MG63 (cell line): Measurements from ENCODE around the gene SMIM35. TPM values are rescaled to one million over a fixed set of nuclear protein-coding genes. Genes with fewer than 3 reads are reported as not detected.

Experiments used
- DNase-seq: peaks from one replicate; pipeline ENCODE4 v3.0.0-alpha.2; 2020
- H3K27me3 ChIP-seq: fragments of 250-450 bp; sonication (Bioruptor Pico); 2 replicates; pipeline ENCODE4 v1.5.1; 2020; ENCODE audit warnings: mild to moderate bottlenecking, moderate library complexity
- H3K36me3 ChIP-seq: fragments of 250-450 bp; sonication (Bioruptor Pico); 2 replicates; pipeline ENCODE4 v1.5.1; 2020; ENCODE audit warnings: mild to moderate bottlenecking, moderate library complexity
- H3K4me3 ChIP-seq: fragments of 250-450 bp; sonication (Bioruptor Pico); 2 replicates; pipeline ENCODE4 v1.5.1; 2020; ENCODE audit warnings: mild to moderate bottlenecking, moderate library complexity
- H3K9me3 ChIP-seq: fragments of 250-450 bp; sonication (Bioruptor Pico); 2 replicates; pipeline ENCODE4 v1.5.1; 2020; ENCODE audit warnings: mild to moderate bottlenecking, moderate library complexity
- total RNA-seq: library from RNA; depleted of rRNA; stranded (reverse); fragments of >200 nt; shearing (Covaris generic); gene quantifications from 2 replicates; pipeline ENCODE4 v1.2.3, GENCODE V29; 2014; ENCODE audit warnings: low replicate concordance; rRNA removed

Gene SMIM35
- not detected in 2 replicates for total RNA-seq

- Histone ChIP-seq H3K4me3 (no peak within 1 kb of the TSS), H3K9me3 (no peaks in the 10 kb centered on the region), H3K36me3 (no peaks in the 10 kb centered on the region), H3K27me3 (no peaks in the 10 kb centered on the region)
- DNase-seq = no peak
These were observed at the start of gene SMIM35 for GRCh38 chr11:118086913-118087768. Gene SMIM35 (minus strand): TSS chr11:118086963. CDS start chr11:118086757, 206 bp downstream.

GRCh38 chr11:118136341-118136740 is 49.6 kb upstream of the SMIM35 start:
- DNase-seq = no peak
- Histone ChIP-seq H3K4me3 (no peak overlapping the region), H3K36me3 (no peaks in the 10 kb centered on the region), H3K27me3 (no peaks in the 10 kb centered on the region), H3K9me3 (no peaks in the 10 kb centered on the region)

GRCh38 chr11:118135796-118136165 is 49.0 kb upstream of the SMIM35 start:
- H3K9me3 ChIP-seq = no peaks in the 10 kb centered on the region
- no peaks in the 10 kb centered on the region for H3K36me3 ChIP-seq
- DNase-seq = no peak
- H3K4me3 ChIP-seq = no peak overlapping the region
- no peaks in the 10 kb centered on the region for H3K27me3 ChIP-seq

GRCh38 chr11:118135051-118135795 is 48.5 kb upstream of the SMIM35 start:
- no peak overlapping the region for H3K4me3 ChIP-seq
- H3K9me3 ChIP-seq = no peaks in the 10 kb centered on the region
- H3K36me3 ChIP-seq = no peaks in the 10 kb centered on the region
- DNase-seq = no peak
- no peaks in the 10 kb centered on the region for H3K27me3 ChIP-seq

- no peak for DNase-seq
- Histone ChIP-seq H3K4me3 (no peak overlapping the region), H3K9me3 (no peaks in the 10 kb centered on the region), H3K36me3 (no peaks in the 10 kb centered on the region), H3K27me3 (no peaks in the 10 kb centered on the region)
These were observed 47.1 kb upstream of the SMIM35 start for GRCh38 chr11:118133816-118134215.

- DNase-seq = no peak
- Histone ChIP-seq H3K4me3 (no peak overlapping the region), H3K9me3 (no peaks in the 10 kb centered on the region), H3K27me3 (no peaks in the 10 kb centered on the region), H3K36me3 (no peaks in the 10 kb centered on the region)
These were observed 45.8 kb upstream of the SMIM35 start for GRCh38 chr11:118132385-118133151.

- Histone ChIP-seq H3K4me3 (no peak overlapping the region), H3K27me3 (no peaks in the 10 kb centered on the region), H3K9me3 (no peaks in the 10 kb centered on the region), H3K36me3 (no peaks in the 10 kb centered on the region)
- peak; percentile 33 for DNase-seq
These were observed 42.9 kb upstream of the SMIM35 start for GRCh38 chr11:118129471-118130172.

GRCh38 chr11:118128721-118129470 is 42.1 kb upstream of the SMIM35 start:
- Histone ChIP-seq H3K27me3 (no peaks in the 10 kb centered on the region), H3K4me3 (no peak overlapping the region), H3K36me3 (no peaks in the 10 kb centered on the region), H3K9me3 (no peaks in the 10 kb centered on the region)
- DNase-seq = no peak

GRCh38 chr11:118128310-118128709 is 41.5 kb upstream of the SMIM35 start:
- no peak for DNase-seq
- no peaks in the 10 kb centered on the region for H3K27me3 ChIP-seq
- no peaks in the 10 kb centered on the region for H3K9me3 ChIP-seq
- H3K4me3 ChIP-seq = no peak overlapping the region
- H3K36me3 ChIP-seq = no peaks in the 10 kb centered on the region

- DNase-seq = no peak
- H3K9me3 ChIP-seq = no peaks in the 10 kb centered on the region
- no peaks in the 10 kb centered on the region for H3K27me3 ChIP-seq
- H3K4me3 ChIP-seq = no peak overlapping the region
- H3K36me3 ChIP-seq = no peaks in the 10 kb centered on the region
These were observed 39.5 kb upstream of the SMIM35 start for GRCh38 chr11:118126082-118126838.

GRCh38 chr11:118124929-118125535 is 38.3 kb upstream of the SMIM35 start:
- Histone ChIP-seq H3K4me3 (no peak overlapping the region), H3K9me3 (no peaks in the 10 kb centered on the region), H3K27me3 (no peaks in the 10 kb centered on the region), H3K36me3 (no peaks in the 10 kb centered on the region)
- no peak for DNase-seq

GRCh38 chr11:118120793-118121192 is 34.0 kb upstream of the SMIM35 start:
- H3K4me3 ChIP-seq = no peak overlapping the region
- DNase-seq = no peak
- H3K9me3 ChIP-seq = no peaks in the 10 kb centered on the region
- H3K27me3 ChIP-seq = no peaks in the 10 kb centered on the region
- H3K36me3 ChIP-seq = no peaks in the 10 kb centered on the region

- no peaks in the 10 kb centered on the region for H3K9me3 ChIP-seq
- DNase-seq = no peak
- H3K4me3 ChIP-seq = no peak overlapping the region
- no peaks in the 10 kb centered on the region for H3K27me3 ChIP-seq
- H3K36me3 ChIP-seq = no peaks in the 10 kb centered on the region
These were observed 31.2 kb upstream of the SMIM35 start for GRCh38 chr11:118117790-118118601.

- DNase-seq = no peak
- Histone ChIP-seq H3K36me3 (no peaks in the 10 kb centered on the region), H3K27me3 (no peaks in the 10 kb centered on the region), H3K4me3 (no peak overlapping the region), H3K9me3 (no peaks in the 10 kb centered on the region)
These were observed 28.3 kb upstream of the SMIM35 start for GRCh38 chr11:118115048-118115447.
